Retina (tissue), 1 donor: ENCODE results near the gene CRACR2A.

Experiments used
- DNase-seq: peaks from one replicate; pipeline ENCODE4 v3.0.0-alpha.2; 2016

The CRACR2A gene

DNA sequence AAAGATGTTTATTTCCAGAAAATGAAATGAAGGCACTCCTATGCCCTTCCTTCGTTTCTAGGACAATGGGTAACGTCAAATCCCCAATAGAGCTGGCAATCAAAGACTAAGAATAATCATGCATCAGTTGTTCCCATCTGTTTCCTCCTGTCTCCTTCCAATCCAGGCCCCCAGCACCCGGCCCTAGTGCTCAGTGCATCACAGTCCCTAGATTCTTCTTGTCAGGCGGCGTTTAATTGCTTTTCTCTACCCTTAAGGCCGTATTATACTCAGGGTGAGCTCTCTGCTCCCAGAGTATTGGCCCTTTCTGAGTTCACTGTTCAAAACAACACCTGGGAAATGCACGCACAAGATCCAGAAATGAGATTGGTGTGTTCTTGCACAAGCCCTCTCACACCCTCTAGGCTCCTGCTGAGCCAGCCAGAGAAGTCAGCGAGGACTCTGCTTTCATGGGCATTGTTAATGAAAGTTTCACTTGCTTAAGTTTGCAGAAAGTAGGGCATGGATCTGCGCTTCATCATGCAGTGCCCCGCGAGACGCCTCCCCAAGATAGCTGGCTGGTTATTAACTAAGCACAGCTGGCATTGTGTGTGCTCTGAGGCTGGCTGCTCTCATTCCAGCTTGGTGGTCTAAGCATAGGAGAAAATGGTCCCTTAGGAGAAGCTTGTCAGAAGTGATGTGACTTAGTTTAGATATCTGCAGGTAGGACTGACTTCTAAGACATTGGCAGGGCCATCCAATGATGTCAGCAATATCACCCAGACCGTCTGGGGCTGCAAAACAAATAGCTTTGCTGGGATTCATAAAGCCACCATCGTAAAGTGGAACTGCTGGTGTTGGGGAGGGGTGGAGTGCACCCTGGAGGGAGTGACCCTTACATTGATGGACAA, 28.7 kb downstream of the CRACR2A start:
- DNase-seq = peak; percentile 74

GRCh38 chr12:3722368-3722767, 30.5 kb downstream of the CRACR2A start:
- DNase-seq = no peak

- no peak for DNase-seq
Observed at GRCh38 chr12:3720772-3721171, 32.1 kb downstream of the CRACR2A start.

- DNase-seq = no peak
Observed at GRCh38 chr12:3718100-3718499, 34.8 kb downstream of the CRACR2A start.

DNA sequence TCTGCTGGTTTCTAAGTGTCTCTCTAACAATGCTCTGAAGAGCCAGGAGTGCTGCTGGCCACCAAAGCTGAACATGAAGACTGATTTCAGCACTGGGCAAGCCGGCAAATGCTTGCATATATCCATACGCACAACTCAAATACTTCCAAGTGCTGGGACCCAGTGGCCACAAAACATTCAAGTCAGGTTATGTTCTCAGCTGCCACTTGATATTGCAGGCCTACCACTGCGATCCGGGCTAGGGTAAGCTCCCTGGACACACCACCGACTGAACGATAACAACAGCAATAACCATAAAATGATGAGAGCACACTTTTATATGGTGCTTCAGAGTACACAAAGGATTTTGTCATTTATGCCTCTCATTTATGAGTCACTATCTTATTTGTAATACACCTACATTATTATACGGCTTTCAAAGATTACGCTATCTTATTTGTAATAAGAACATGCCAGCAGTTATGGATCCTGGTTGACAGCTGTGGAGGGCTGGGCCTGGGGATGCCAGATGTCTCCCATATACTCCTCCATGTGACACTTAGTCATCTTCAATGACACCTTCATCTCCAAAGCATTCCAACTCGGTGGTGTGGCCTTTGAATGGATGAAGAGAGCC, 35.5 kb downstream of the CRACR2A start:
- DNase-seq = no peak

DNA sequence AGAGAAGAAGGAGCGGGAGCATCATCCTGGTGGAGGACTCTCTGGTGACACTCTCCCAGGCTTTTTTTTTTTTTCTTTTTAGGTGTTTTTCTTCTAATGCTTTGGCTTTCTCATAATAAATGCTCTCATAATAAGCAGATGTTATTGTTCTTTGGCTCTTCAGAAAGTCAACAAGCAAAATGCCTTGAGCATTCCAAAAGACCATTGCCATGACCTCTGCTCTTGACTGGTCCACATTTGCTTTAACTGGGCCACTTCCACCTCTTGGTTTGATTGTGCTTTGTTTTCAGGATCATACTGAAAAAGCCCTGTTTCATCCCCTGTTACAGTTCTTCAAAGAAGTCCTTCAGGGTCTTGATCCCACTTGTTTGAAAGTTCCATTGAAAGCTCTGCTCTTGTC, 36.9 kb downstream of the CRACR2A start:
- DNase-seq = no peak

DNA sequence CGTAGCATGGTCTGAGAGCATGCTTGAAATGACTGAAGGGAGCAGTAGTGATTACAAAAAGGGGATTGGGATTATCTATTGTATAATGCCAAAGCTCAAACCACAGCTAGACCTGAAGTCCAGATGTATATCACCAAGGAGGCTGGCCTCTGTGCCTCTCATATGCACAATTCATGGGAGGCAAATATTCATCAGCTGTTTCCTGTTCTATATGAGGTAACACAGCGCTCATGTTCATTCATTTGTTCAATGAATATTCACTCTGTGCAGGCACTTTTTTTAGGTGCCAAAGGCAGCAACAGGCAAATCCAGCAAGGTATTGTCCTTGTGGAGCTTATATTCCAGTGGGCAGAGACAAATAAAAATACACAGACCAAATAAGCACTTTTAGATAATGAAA, 39.0 kb downstream of the CRACR2A start:
- no peak for DNase-seq

DNA sequence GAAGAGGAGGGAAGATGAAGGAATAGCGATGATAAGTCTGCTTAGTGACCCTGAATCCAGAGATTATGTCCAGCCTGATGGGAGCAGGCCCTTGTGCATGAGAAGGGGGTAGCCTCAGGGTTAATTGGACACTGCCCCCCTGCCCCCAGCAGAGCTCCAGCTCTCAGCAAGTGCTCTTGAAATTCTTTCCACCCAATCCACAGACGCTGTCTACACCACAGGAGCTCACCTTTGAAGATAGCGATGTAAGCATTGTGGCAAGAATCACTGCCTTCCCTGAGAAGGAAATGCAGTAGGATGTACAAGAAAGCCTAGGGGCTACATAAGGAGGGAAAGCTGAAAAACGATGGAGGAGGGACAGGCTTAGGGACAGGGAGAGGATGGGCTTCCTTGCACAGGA, 39.4 kb downstream of the CRACR2A start:
- DNase-seq = no peak

- DNase-seq = peak; percentile 23
Observed at GRCh38 chr12:3712209-3712992, 40.5 kb downstream of the CRACR2A start.

DNA sequence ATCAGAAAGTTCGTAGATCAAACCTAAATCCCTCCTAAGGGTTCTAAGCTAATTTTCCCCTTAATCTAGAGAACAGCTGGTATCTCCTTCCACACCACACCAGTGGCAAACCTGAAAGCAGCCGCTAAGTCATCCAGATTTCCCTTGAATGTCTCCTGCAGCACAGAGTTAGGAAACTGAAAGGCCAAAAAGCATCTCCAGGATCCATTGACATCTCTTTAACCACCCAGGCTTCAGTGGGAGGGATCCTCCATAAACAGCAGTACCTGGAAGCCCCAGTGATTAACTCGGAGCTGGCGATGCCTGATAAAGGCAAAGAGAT, 47.6 kb downstream of the CRACR2A start:
- no peak for DNase-seq

- DNase-seq = no peak
Observed at GRCh38 chr12:3704512-3705353, 48.2 kb downstream of the CRACR2A start.

GRCh38 chr12:3700861-3701260, 52.0 kb downstream of the CRACR2A start:
- DNase-seq = no peak

- peak; percentile 17 for DNase-seq
Observed at GRCh38 chr12:3698218-3698974, 54.5 kb downstream of the CRACR2A start.

DNA sequence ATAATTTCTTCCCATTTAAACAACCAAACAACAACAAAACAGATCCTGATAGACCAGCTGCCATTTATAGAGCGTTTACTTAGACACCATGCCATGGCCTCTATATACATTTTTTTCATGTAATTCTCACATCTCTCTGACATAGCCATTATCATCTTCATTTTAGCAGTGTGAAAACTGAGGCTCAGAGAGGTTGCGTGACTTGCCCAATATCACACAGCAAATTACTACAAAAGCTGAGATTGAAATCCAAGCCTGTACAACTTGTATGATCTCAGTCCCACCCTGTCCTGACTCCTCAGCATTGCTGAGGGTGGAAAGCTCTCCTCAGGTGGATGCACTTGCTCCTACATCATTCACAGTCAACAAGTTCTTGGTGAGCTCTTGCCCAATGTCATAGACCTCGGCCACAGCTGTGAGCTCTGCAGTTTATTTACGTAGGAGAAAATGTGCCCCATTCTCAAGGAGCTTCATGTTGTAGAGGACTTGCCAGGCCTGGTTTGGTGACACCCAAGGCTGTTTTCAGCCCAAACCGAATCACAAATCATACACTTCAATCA, 55.5 kb downstream of the CRACR2A start:
- DNase-seq = no peak

DNA sequence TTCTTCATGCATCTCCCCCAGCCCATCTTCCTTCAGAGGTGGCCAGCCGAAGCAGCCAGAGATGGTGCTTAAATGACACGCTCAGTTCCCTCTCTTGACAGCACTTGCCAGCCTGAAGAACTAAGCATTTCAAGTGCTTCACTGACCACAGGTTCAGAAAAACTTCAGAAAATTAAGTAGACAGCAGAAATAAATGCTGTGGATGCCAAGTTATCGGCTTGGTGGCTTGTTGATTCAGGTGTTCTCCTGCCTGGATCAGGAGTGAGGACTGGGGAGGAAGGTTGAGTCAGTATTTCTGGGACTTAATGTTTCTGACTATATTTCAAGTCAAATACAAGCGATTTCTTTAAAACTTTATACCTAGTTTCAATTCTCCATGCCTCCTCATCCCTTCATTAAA, 58.2 kb downstream of the CRACR2A start:
- no peak for DNase-seq

DNA sequence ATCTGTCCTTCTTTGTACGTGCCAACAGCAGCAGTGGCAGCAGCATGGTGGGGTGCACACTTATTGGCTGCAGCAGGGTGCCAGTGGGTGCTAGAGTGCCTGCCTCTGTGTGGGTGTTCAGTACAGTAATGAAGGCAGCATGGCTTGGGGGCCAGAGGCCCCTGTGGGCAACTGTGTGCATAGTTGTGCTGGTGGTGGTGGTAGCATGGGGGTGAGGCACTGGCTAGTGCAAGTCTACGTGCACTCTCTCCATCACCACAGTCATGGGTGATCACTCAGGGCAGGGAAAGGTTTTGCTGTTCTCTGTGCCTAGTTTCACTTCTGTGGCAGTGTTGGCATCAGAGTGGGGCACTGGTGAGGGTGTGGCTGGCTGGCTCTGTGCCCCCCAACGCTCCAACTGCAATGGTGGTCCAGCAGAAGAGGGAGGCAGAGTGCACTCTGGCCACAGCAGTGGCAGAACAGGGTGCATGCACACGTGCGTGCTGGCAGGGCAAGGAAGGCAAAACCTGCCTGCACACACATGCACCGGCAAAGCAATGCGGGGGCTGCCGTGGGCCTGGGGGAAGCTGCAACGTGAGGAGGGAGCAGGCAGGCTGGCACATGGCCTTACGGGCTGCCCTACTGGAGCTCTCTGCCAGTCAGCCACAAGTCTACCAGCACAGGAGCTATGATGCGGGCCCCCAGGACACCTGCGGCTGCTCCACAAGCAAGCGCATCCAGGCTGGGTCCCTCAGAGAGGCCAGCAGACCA, 60.1 kb downstream of the CRACR2A start:
- no peak for DNase-seq

DNA sequence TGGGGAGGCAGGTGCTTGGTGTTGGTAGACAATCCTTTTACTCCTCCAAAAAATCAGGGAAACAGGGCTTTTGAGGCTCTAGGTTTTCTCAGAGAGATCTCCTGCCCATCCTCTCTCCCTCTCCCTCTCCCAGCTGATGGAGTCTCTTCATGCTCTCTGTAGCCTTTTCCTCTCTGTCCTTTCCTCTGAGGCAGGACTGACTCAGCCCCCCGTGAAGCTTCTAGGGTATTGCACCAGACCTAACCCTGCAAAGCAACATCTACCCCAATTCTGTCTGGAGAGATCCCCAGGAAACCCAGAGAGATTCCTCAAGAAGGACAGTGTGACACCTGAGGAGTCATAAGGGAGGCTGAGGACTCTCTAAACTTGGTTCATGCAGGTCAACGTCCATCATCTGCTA, 66.4 kb downstream of the CRACR2A start:
- no peak for DNase-seq

DNA sequence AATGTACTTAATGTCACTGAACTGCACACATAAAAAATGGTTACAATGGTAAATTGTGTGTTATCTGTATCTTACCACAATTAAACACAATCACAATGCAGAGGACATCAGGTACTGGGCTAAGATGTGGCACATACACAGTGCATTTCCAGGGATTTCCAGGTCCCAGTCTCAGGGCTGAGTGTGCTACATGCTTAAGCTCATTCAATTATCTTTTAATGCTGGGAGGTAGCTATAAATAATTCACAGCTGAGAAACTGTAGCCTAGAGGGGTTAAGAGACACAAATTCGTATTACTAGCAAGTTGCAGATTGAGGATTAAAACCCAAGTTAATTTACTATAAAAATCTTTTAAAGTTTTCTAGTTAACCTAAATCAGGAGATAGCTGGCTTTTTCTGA, 67.1 kb downstream of the CRACR2A start:
- DNase-seq = no peak

GRCh38 chr12:3684449-3685051, 68.4 kb downstream of the CRACR2A start:
- peak; percentile 73 for DNase-seq

GRCh38 chr12:3683670-3684069, 69.2 kb downstream of the CRACR2A start:
- DNase-seq = no peak
